ENCODE measurements around the gene FAM135A. TPM values are rescaled to one million over a fixed set of nuclear protein-coding genes. Genes with fewer than 3 reads are reported as not detected.

Gene FAM135A
- total and polyA plus RNA-seq, 4 donors: 2.7 to 15.6 (median 5.8) TPM

DNA sequence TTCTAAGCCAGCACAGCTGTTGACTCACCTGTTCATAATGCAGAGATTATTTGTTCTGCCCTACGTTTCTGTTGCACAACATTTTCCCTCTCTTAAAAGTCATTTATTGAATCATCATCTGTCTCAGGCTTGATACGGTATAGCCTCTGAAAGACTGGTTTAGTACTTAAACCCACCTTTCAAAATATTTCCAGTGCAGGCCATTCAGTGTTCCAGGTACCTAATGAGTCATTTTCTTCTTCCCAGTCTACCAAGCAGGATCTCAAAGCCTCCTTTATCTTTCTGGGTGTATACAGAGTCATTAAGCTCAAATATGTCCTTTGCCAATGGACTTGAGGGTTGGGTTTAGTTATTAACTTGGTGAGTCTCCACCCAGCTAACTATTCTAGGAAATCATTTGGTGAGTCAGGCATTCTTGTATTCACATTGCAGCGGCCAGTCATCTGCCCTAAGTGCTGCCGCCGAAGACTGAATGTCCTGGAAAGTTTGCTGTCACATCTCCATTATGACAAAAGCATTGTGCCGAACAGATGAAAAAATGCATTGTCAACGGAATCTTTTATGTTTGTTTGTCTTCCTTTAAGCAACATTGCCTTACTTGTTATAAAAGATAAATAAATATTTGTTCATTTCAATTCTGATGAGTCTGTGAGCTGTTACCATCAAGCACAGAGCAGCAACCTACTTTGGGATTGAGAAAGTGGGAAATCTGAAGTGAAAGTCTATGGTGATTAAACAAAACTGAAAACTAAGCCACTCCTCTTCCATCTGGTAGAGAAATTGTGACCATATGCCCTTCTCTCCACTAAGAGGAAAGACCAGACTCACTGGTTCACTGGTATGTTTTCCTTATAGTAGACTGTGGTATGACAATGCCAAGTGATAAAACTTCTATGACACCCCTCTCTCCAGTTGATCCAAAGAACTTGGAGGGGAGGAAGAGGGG lies 14.3 kb upstream of the FAM135A start:
- H3K27ac ChIP-seq (ENCODE audit: low read depth in 1 of 2, low read length in 2 of 2): peak overlapping the region in 1 of 2 donors; percentile 27
- H3K9me3 ChIP-seq (ENCODE audit: control insufficient read depth in 4 of 4, low read length in 3 of 4): no peaks in the 10 kb centered on the region
- no peaks in the 10 kb centered on the region for H3K36me3 ChIP-seq (ENCODE audit: control insufficient read depth in 4 of 4, insufficient read depth in 3 of 4, low read depth in 1 of 4, low read length in 3 of 4)
- peaks cover 0 to 5% (median 0%) of the 10 kb centered on the region in 4 donors for H3K4me1 ChIP-seq (ENCODE audit: control insufficient read depth in 4 of 4, insufficient read depth in 4 of 4, low read length in 3 of 4)
- no peak for DNase-seq (ENCODE audit: low spot score)
- 27% methylated on average over 7 of the region's 7 CpGs for WGBS
- TF ChIP-seq, protein P1, sequence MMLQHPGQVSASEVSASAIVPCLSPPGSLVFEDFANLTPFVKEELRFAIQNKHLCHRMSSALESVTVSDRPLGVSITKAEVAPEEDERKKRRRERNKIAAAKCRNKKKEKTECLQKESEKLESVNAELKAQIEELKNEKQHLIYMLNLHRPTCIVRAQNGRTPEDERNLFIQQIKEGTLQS (IDR thresholded peaks at IDR 0.05): peak; percentile 76
- TF ChIP-seq YY1 (IDR thresholded peaks at IDR 0.05): peak; percentile 38
- peak; percentile 72 to 91 for TF ChIP-seq JUND (IDR thresholded peaks at IDR 0.05)
- peak; percentile 36 to 47 for TF ChIP-seq HNF4A (conservative IDR thresholded peaks at IDR 0.05)
- peak; percentile 87 for TF ChIP-seq SP1 (IDR thresholded peaks at IDR 0.05)
- TF ChIP-seq RXRA (IDR thresholded peaks at IDR 0.05): peak; percentile 33 to 35
- no peak for TF ChIP-seq NR2F2 (IDR thresholded peaks at IDR 0.05)
- TF ChIP-seq FOXA2 (IDR thresholded peaks at IDR 0.05): no peak
- TF ChIP-seq RAD21 (IDR thresholded peaks at IDR 0.05): no peak
- TF ChIP-seq GABPA (IDR thresholded peaks at IDR 0.05 in 1 of 2, conservative IDR thresholded peaks at IDR 0.05 in 1 of 2): no peak
- TF ChIP-seq TAF1 (conservative IDR thresholded peaks at IDR 0.05): peak; percentile 98
- TF ChIP-seq EGR1 (IDR thresholded peaks at IDR 0.05; ENCODE audit: low read depth in 2 of 2): no peak
- TF ChIP-seq, protein P2, sequence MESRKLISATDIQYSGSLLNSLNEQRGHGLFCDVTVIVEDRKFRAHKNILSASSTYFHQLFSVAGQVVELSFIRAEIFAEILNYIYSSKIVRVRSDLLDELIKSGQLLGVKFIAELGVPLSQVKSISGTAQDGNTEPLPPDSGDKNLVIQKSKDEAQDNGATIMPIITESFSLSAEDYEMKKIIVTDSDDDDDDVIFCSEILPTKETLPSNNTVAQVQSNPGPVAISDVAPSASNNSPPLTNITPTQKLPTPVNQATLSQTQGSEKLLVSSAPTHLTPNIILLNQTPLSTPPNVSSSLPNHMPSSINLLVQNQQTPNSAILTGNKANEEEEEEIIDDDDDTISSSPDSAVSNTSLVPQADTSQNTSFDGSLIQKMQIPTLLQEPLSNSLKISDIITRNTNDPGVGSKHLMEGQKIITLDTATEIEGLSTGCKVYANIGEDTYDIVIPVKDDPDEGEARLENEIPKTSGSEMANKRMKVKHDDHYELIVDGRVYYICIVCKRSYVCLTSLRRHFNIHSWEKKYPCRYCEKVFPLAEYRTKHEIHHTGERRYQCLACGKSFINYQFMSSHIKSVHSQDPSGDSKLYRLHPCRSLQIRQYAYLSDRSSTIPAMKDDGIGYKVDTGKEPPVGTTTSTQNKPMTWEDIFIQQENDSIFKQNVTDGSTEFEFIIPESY (IDR thresholded peaks at IDR 0.05): peak; percentile 56
- TF ChIP-seq, protein P3, sequence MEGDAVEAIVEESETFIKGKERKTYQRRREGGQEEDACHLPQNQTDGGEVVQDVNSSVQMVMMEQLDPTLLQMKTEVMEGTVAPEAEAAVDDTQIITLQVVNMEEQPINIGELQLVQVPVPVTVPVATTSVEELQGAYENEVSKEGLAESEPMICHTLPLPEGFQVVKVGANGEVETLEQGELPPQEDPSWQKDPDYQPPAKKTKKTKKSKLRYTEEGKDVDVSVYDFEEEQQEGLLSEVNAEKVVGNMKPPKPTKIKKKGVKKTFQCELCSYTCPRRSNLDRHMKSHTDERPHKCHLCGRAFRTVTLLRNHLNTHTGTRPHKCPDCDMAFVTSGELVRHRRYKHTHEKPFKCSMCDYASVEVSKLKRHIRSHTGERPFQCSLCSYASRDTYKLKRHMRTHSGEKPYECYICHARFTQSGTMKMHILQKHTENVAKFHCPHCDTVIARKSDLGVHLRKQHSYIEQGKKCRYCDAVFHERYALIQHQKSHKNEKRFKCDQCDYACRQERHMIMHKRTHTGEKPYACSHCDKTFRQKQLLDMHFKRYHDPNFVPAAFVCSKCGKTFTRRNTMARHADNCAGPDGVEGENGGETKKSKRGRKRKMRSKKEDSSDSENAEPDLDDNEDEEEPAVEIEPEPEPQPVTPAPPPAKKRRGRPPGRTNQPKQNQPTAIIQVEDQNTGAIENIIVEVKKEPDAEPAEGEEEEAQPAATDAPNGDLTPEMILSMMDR (IDR thresholded peaks at IDR 0.05; ENCODE audit: low read depth, low read length, missing input control): no peak
- TF ChIP-seq, protein P4, sequence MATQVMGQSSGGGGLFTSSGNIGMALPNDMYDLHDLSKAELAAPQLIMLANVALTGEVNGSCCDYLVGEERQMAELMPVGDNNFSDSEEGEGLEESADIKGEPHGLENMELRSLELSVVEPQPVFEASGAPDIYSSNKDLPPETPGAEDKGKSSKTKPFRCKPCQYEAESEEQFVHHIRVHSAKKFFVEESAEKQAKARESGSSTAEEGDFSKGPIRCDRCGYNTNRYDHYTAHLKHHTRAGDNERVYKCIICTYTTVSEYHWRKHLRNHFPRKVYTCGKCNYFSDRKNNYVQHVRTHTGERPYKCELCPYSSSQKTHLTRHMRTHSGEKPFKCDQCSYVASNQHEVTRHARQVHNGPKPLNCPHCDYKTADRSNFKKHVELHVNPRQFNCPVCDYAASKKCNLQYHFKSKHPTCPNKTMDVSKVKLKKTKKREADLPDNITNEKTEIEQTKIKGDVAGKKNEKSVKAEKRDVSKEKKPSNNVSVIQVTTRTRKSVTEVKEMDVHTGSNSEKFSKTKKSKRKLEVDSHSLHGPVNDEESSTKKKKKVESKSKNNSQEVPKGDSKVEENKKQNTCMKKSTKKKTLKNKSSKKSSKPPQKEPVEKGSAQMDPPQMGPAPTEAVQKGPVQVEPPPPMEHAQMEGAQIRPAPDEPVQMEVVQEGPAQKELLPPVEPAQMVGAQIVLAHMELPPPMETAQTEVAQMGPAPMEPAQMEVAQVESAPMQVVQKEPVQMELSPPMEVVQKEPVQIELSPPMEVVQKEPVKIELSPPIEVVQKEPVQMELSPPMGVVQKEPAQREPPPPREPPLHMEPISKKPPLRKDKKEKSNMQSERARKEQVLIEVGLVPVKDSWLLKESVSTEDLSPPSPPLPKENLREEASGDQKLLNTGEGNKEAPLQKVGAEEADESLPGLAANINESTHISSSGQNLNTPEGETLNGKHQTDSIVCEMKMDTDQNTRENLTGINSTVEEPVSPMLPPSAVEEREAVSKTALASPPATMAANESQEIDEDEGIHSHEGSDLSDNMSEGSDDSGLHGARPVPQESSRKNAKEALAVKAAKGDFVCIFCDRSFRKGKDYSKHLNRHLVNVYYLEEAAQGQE (IDR thresholded peaks at IDR 0.05): peak; percentile 32
- TF ChIP-seq HNF4G (IDR thresholded peaks at IDR 0.05): no peak
- no peak for TF ChIP-seq FOXA1 (IDR thresholded peaks at IDR 0.05)
- TF ChIP-seq, protein P5, sequence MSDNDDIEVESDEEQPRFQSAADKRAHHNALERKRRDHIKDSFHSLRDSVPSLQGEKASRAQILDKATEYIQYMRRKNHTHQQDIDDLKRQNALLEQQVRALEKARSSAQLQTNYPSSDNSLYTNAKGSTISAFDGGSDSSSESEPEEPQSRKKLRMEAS (IDR thresholded peaks at IDR 0.05): no peak
- H3K4me3 ChIP-seq (ENCODE audit: low read depth in 1 of 3, low read length in 3 of 3): no peak overlapping the region
- H3K27me3 ChIP-seq (ENCODE audit: control insufficient read depth in 4 of 4, insufficient read depth in 4 of 4, low read length in 3 of 4): no peaks in the 10 kb centered on the region
- H3K9ac ChIP-seq (ENCODE audit: low read depth in 1 of 2, low read length in 2 of 2): no peak overlapping the region

All from liver (tissue), 9 donors.